ENCODE data around the gene XPR1. TPM values are rescaled to one million over a fixed set of nuclear protein-coding genes. Genes with fewer than 3 reads are reported as not detected.

Gene XPR1
- total and polyA plus RNA-seq, 2 donors (not counting 3 experiments of a cell fraction or from before 2014, with no cell fraction given), result 23.9 to 26.7 TPM

- Histone ChIP-seq H3K79me2 (ENCODE audit: control insufficient read depth, insufficient read depth, low read length) (no peaks in the 10 kb centered on the region), H3K9me1 (replicated peaks; ENCODE audit: control insufficient read depth, extremely low read depth, insufficient read depth, low read length) (no peaks in the 10 kb centered on the region), H2AFZ (ENCODE audit: low read depth, low read length) (no peak overlapping the region), H3K36me3 (ENCODE audit: control insufficient read depth in 2 of 2, extremely low read depth in 1 of 2, insufficient read depth in 2 of 2, low read length in 2 of 2) (no peaks in the 10 kb centered on the region), H3K9ac (replicated peaks; ENCODE audit: extremely low read depth, insufficient read depth, low read length) (no peak overlapping the region), H3K27me3 (ENCODE audit: control insufficient read depth in 2 of 2, insufficient read depth in 2 of 2, low read length in 2 of 2) (no peaks in the 10 kb centered on the region), H3K4me3 (replicated peaks in 1 of 3; ENCODE audit: insufficient read depth in 1 of 3, low read depth in 1 of 3, low read length in 3 of 3) (no peak overlapping the region), H4K20me1 (replicated peaks; ENCODE audit: control insufficient read depth, extremely low read depth, insufficient read depth, low read length) (no peaks in the 10 kb centered on the region), H3K9me3 (replicated peaks; ENCODE audit: control insufficient read depth, insufficient read depth, low read length) (no peaks in the 10 kb centered on the region), H3K27ac (ENCODE audit: insufficient read depth, low read depth, low read length) (no peak overlapping the region), H3K4me2 (ENCODE audit: insufficient read depth, low read length) (no peak overlapping the region), H3K4me1 (ENCODE audit: control insufficient read depth, extremely low read depth, insufficient read depth, low read length) (peaks cover 16% of the 10 kb centered on the region)
- ChIA-PET POLR2A (no interaction called here), CTCF (no interaction called here)
- intact Hi-C loops (cut with micrococcal nuclease), result loop anchor here (5.0 kb wide), 2 partner anchors 59 to 161 kb away; partner anchors contain the start of gene XPR1
- TF ChIP-seq JUN (IDR thresholded peaks at IDR 0.05; ENCODE audit: borderline replicate concordance, insufficient read depth, insufficient read length, low read depth) (no peak), MYC (IDR thresholded peaks at IDR 0.05; ENCODE audit: low read depth, low read length) (no peak), EZH2 (IDR thresholded peaks at IDR 0.05; ENCODE audit: borderline replicate concordance, low read depth, low read length, severe bottlenecking) (no peak), GATA2 (IDR thresholded peaks at IDR 0.05; ENCODE audit: insufficient read depth, insufficient read length, low read depth, low read length) (no peak), POLR2AphosphoS5 (IDR thresholded peaks at IDR 0.05; ENCODE audit: insufficient read depth, low read depth, low read length) (no peak), POLR2A (IDR thresholded peaks at IDR 0.05; ENCODE audit: low read depth, low read length) (no peak)
- TF ChIP-seq, protein P1, sequence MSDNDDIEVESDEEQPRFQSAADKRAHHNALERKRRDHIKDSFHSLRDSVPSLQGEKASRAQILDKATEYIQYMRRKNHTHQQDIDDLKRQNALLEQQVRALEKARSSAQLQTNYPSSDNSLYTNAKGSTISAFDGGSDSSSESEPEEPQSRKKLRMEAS (IDR thresholded peaks at IDR 0.05; ENCODE audit: insufficient read depth, insufficient read length), result no peak
- TF ChIP-seq, protein P2, sequence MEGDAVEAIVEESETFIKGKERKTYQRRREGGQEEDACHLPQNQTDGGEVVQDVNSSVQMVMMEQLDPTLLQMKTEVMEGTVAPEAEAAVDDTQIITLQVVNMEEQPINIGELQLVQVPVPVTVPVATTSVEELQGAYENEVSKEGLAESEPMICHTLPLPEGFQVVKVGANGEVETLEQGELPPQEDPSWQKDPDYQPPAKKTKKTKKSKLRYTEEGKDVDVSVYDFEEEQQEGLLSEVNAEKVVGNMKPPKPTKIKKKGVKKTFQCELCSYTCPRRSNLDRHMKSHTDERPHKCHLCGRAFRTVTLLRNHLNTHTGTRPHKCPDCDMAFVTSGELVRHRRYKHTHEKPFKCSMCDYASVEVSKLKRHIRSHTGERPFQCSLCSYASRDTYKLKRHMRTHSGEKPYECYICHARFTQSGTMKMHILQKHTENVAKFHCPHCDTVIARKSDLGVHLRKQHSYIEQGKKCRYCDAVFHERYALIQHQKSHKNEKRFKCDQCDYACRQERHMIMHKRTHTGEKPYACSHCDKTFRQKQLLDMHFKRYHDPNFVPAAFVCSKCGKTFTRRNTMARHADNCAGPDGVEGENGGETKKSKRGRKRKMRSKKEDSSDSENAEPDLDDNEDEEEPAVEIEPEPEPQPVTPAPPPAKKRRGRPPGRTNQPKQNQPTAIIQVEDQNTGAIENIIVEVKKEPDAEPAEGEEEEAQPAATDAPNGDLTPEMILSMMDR (IDR thresholded peaks at IDR 0.05; ENCODE audit: extremely low read depth in 1 of 2, insufficient read depth in 1 of 2, low read depth in 1 of 2, low read length in 2 of 2), result no peak
- BruUV-seq (replicated peaks), result no TSS peak
- DNase-seq (ENCODE audit: low read depth, low spot score), result peak; percentile 13
- dilution Hi-C loops (cut with MboI; ENCODE audit: extremely low pct_ligation_motif_present, low sequenced_read_pairs), result no loop called here
- FAIRE-seq, result no peak
Observed at GRCh38 chr1:180793451-180793850, 161.6 kb downstream of the XPR1 start.

Data from endothelial cell of umbilical vein (primary cell).